ENCODE measurements around the gene ARMC7. TPM values are rescaled to one million over a fixed set of nuclear protein-coding genes. Genes with fewer than 3 reads are reported as not detected.

Gene ARMC7
- total RNA-seq, 1 donor from 2014 or later: 1.9 TPM

- Mint-ChIP-seq H3K9me3 (no peaks in the 10 kb centered on the region), H3K4me1 (no peaks in the 10 kb centered on the region), H3K27ac (no peak overlapping the region), H3K36me3 (peaks cover 31% of the 10 kb centered on the region), H3K27me3 (ENCODE audit: insufficient read depth, low read depth) (peaks cover 2% of the 10 kb centered on the region), H3K4me3 (no peak overlapping the region)
- no peak for DNase-seq (ENCODE audit: low spot score)
- peaks cover 72% of the 10 kb centered on the region for H3K79me2 ChIP-seq (ENCODE audit: low read depth)
- H3K27me3 ChIP-seq: no peaks in the 10 kb centered on the region
- no peaks in the 10 kb centered on the region for H3K4me1 ChIP-seq
- H3K36me3 ChIP-seq: peaks cover 44% of the 10 kb centered on the region
- peaks cover 71% of the 10 kb centered on the region for H3F3A ChIP-seq (ENCODE audit: low read depth)
- no peaks in the 10 kb centered on the region for H3K9me3 ChIP-seq (ENCODE audit: low read depth)
- H3K4me2 ChIP-seq: no peak overlapping the region
- peak overlapping the region; percentile 20 for H3K27ac ChIP-seq
- TF ChIP-seq EZH2 (IDR thresholded peaks at IDR 0.05): no peak
- no peak for TF ChIP-seq CTCF (IDR thresholded peaks at IDR 0.05)
- TF ChIP-seq EZH2phosphoT487 (IDR thresholded peaks at IDR 0.05): no peak
- H2AFZ ChIP-seq (replicated peaks): no peak overlapping the region
- peaks cover 86% of the 10 kb centered on the region for H4K20me1 ChIP-seq (ENCODE audit: low read depth)
- no peak overlapping the region for H3K4me3 ChIP-seq
- no peak overlapping the region for H3K9ac ChIP-seq
These were observed 32.6 kb downstream of the ARMC7 start for GRCh38 chr17:75142236-75142971.

- H3K4me3 ChIP-seq: no peak overlapping the region
- H3K4me2 ChIP-seq: no peak overlapping the region
- peaks cover 55% of the 10 kb centered on the region for H3F3A ChIP-seq (ENCODE audit: low read depth)
- H3K27me3 ChIP-seq: no peaks in the 10 kb centered on the region
- H3K36me3 ChIP-seq: peaks cover 46% of the 10 kb centered on the region
- no peak overlapping the region for H3K27ac Mint-ChIP-seq
- peaks cover 41% of the 10 kb centered on the region for H3K36me3 Mint-ChIP-seq
- no peaks in the 10 kb centered on the region for H3K9me3 ChIP-seq (ENCODE audit: low read depth)
- H3K27ac ChIP-seq: no peak overlapping the region
- no peaks in the 10 kb centered on the region for H3K27me3 Mint-ChIP-seq (ENCODE audit: insufficient read depth, low read depth)
- H3K4me3 Mint-ChIP-seq: no peak overlapping the region
- H4K20me1 ChIP-seq (ENCODE audit: low read depth): peaks cover 88% of the 10 kb centered on the region
- no peak overlapping the region for H3K9ac ChIP-seq
- H3K4me1 ChIP-seq: no peaks in the 10 kb centered on the region
- TF ChIP-seq EZH2phosphoT487 (IDR thresholded peaks at IDR 0.05): no peak
- TF ChIP-seq CTCF (IDR thresholded peaks at IDR 0.05): no peak
- TF ChIP-seq EZH2 (IDR thresholded peaks at IDR 0.05): no peak
- H3K9me3 Mint-ChIP-seq: no peaks in the 10 kb centered on the region
- peaks cover 2% of the 10 kb centered on the region for H3K4me1 Mint-ChIP-seq
- no peak overlapping the region for H2AFZ ChIP-seq (replicated peaks)
- H3K79me2 ChIP-seq (ENCODE audit: low read depth): peaks cover 76% of the 10 kb centered on the region
- no peak for DNase-seq (ENCODE audit: low spot score)
These were observed 35.2 kb downstream of the ARMC7 start for GRCh38 chr17:75144816-75145512.

- no peaks in the 10 kb centered on the region for H3K9me3 ChIP-seq (ENCODE audit: low read depth)
- Mint-ChIP-seq H3K27me3 (ENCODE audit: insufficient read depth, low read depth) (no peaks in the 10 kb centered on the region), H3K4me3 (no peak overlapping the region), H3K36me3 (peaks cover 35% of the 10 kb centered on the region), H3K27ac (no peak overlapping the region), H3K4me1 (peaks cover 2% of the 10 kb centered on the region), H3K9me3 (no peaks in the 10 kb centered on the region)
- H3K27ac ChIP-seq: no peak overlapping the region
- H2AFZ ChIP-seq (replicated peaks): no peak overlapping the region
- peaks cover 40% of the 10 kb centered on the region for H3K36me3 ChIP-seq
- no peak for DNase-seq (ENCODE audit: low spot score)
- no peak overlapping the region for H3K4me2 ChIP-seq
- no peak overlapping the region for H3K4me3 ChIP-seq
- H3K4me1 ChIP-seq: no peaks in the 10 kb centered on the region
- H4K20me1 ChIP-seq (ENCODE audit: low read depth): peaks cover 89% of the 10 kb centered on the region
- peaks cover 45% of the 10 kb centered on the region for H3F3A ChIP-seq (ENCODE audit: low read depth)
- no peak overlapping the region for H3K9ac ChIP-seq
- peaks cover 76% of the 10 kb centered on the region for H3K79me2 ChIP-seq (ENCODE audit: low read depth)
- H3K27me3 ChIP-seq: no peaks in the 10 kb centered on the region
- TF ChIP-seq EZH2 (IDR thresholded peaks at IDR 0.05) (no peak), EZH2phosphoT487 (IDR thresholded peaks at IDR 0.05) (no peak), CTCF (IDR thresholded peaks at IDR 0.05) (no peak)
These were observed 36.8 kb downstream of the ARMC7 start for GRCh38 chr17:75146592-75146991.

All from neural progenitor cell (in vitro differentiated cells).